ENCODE data around the gene HCN4.

The HCN4 gene

DNA sequence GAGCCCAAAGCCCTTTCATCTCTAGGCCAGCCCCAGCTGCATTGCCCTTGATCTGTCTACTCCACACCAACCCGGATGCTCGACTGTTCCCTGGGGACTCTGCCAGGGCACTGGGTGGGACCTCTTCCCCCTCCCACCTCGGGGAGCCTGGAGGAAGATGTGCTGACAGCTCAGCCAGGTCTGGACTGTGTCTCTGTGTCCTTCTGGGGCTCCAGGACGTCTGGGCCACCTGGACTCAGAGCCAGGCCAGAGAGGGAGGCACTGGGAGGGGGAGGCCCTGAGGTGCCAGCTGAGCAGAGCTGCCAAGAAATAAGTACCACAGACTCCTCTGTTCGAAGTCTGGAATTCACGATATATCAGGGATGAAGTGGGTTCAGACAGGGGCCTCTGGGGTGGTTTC is 5.8 kb upstream of the HCN4 start:
- Histone ChIP-seq H2BK12ac (ENCODE audit: low read length) (no peak overlapping the region), H2AK5ac (ENCODE audit: low read depth, low read length) (no peak overlapping the region), H2BK120ac (ENCODE audit: low read depth, low read length) (no peak overlapping the region), H3K18ac (ENCODE audit: low read length) (no peak overlapping the region), H2BK5ac (ENCODE audit: low read length) (no peak overlapping the region), H3K79me1 (ENCODE audit: low read depth, low read length) (no peaks in the 10 kb centered on the region), H2BK15ac (ENCODE audit: low read length) (no peak overlapping the region), H4K91ac (ENCODE audit: low read depth, low read length, poor library complexity) (no peak overlapping the region), H3K4me2 (ENCODE audit: insufficient read depth, low read length, poor library complexity, severe bottlenecking) (no peak overlapping the region), H3K9me3 (replicated peaks in 1 of 2; ENCODE audit: control insufficient read depth in 2 of 2, insufficient read depth in 1 of 2, low read depth in 1 of 2, low read length in 2 of 2) (no peaks in the 10 kb centered on the region), H3K4me1 (ENCODE audit: control insufficient read depth in 2 of 2, insufficient read depth in 1 of 2, low read depth in 1 of 2, low read length in 2 of 2) (peaks cover 2 to 3% of the 10 kb centered on the region in 2 donors), H3K27ac (replicated peaks; ENCODE audit: low read length) (no peak overlapping the region), H2AFZ (ENCODE audit: low read length) (no peak overlapping the region), H3K14ac (ENCODE audit: low read length) (no peak overlapping the region), H4K8ac (ENCODE audit: low read depth, low read length) (no peak overlapping the region), H3K23ac (ENCODE audit: low read depth, low read length, poor library complexity) (no peak overlapping the region), H3K36me3 (replicated peaks in 1 of 2; ENCODE audit: control insufficient read depth in 2 of 2, insufficient read depth in 2 of 2, low read length in 2 of 2) (no peaks in the 10 kb centered on the region), H3K4ac (ENCODE audit: low read length) (no peak overlapping the region), H3K27me3 (ENCODE audit: control insufficient read depth in 3 of 3, insufficient read depth in 3 of 3, low read depth in 1 of 3, low read length in 3 of 3) (peaks cover 0 to 49% (median 11%) of the 10 kb centered on the region in 3 experiments), H3K9ac (ENCODE audit: low read depth, low read length, poor library complexity) (no peak overlapping the region), H3K4me3 (ENCODE audit: low read length in 2 of 2) (no peak overlapping the region)
- WGBS, 2 donors (ENCODE audit: extremely low coverage in 2 of 2, insufficient read length in 2 of 2, insufficient replicate concordance in 1 of 2): no CpG with 5 or more reads among the region's 6 CpGs
- DNase-seq (ENCODE audit: low spot score): no peak

DNA sequence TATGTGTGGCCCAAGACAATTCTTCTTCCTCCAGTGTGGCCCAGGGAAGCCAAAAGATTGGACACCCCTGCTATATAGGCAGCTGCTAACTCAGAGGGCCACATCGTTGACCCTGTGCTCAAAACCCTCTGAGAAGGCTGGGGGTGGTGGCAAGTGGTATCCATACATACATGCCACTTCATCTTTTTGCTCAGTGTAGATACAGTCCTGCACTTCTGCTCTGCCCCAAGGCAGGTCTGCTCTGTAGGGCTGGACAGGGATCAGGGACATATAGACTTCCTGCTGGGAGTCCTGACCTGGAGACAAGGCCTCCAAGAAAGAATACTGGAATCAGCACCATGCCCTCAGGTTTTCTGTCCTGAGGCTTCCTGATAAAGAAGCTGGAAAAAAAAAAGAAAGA is 4.5 kb upstream of the HCN4 start:
- no CpG with 5 or more reads among the region's 1 CpG for WGBS, 2 donors (ENCODE audit: extremely low coverage in 2 of 2, insufficient read length in 2 of 2, insufficient replicate concordance in 1 of 2)
- Histone ChIP-seq H4K8ac (ENCODE audit: low read depth, low read length) (no peak overlapping the region), H3K4me1 (ENCODE audit: control insufficient read depth in 2 of 2, insufficient read depth in 1 of 2, low read depth in 1 of 2, low read length in 2 of 2) (peaks cover 3 to 9% of the 10 kb centered on the region in 2 donors), H2BK5ac (ENCODE audit: low read length) (no peak overlapping the region), H3K9me3 (replicated peaks in 1 of 2; ENCODE audit: control insufficient read depth in 2 of 2, insufficient read depth in 1 of 2, low read depth in 1 of 2, low read length in 2 of 2) (no peaks in the 10 kb centered on the region), H2BK12ac (ENCODE audit: low read length) (no peak overlapping the region), H3K36me3 (replicated peaks in 1 of 2; ENCODE audit: control insufficient read depth in 2 of 2, insufficient read depth in 2 of 2, low read length in 2 of 2) (no peaks in the 10 kb centered on the region), H2AFZ (ENCODE audit: low read length) (no peak overlapping the region), H3K79me1 (ENCODE audit: low read depth, low read length) (no peaks in the 10 kb centered on the region), H3K9ac (ENCODE audit: low read depth, low read length, poor library complexity) (no peak overlapping the region), H3K4ac (ENCODE audit: low read length) (no peak overlapping the region), H3K23ac (ENCODE audit: low read depth, low read length, poor library complexity) (no peak overlapping the region), H3K14ac (ENCODE audit: low read length) (no peak overlapping the region), H3K4me2 (ENCODE audit: insufficient read depth, low read length, poor library complexity, severe bottlenecking) (no peak overlapping the region), H2BK120ac (ENCODE audit: low read depth, low read length) (no peak overlapping the region), H2AK5ac (ENCODE audit: low read depth, low read length) (no peak overlapping the region), H3K4me3 (ENCODE audit: low read length in 2 of 2) (no peak overlapping the region), H3K27ac (replicated peaks; ENCODE audit: low read length) (no peak overlapping the region), H4K91ac (ENCODE audit: low read depth, low read length, poor library complexity) (no peak overlapping the region), H3K18ac (ENCODE audit: low read length) (no peak overlapping the region), H3K27me3 (ENCODE audit: control insufficient read depth in 3 of 3, insufficient read depth in 3 of 3, low read depth in 1 of 3, low read length in 3 of 3) (peaks cover 5 to 57% (median 19%) of the 10 kb centered on the region in 3 experiments), H2BK15ac (ENCODE audit: low read length) (no peak overlapping the region)
- DNase-seq (ENCODE audit: low spot score): no peak

DNA sequence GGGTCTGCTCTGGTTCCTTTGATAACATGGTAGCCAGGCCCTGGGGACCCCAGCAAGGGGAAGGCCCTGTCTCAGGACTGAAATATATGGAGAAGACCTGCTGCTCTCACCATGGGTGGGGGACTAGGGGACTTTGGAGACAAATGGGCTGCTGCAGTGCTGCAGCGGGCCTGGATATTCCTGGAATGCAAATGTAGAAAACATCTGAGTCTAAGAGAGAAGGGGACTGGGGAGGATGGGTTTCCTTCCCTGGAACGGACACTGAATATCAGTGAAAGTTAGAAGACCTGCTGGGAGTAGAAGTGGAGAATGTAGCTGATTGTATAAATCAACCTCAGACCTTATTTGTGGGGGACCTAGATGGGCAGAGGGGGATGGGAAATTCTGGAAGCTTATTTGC is 3.1 kb upstream of the HCN4 start:
- Histone ChIP-seq H2BK5ac (ENCODE audit: low read length) (no peak overlapping the region), H3K23ac (ENCODE audit: low read depth, low read length, poor library complexity) (no peak overlapping the region), H3K4me1 (ENCODE audit: control insufficient read depth in 2 of 2, insufficient read depth in 1 of 2, low read depth in 1 of 2, low read length in 2 of 2) (peaks cover 8 to 9% of the 10 kb centered on the region in 2 donors), H4K91ac (ENCODE audit: low read depth, low read length, poor library complexity) (peak overlapping the region; percentile 59), H3K36me3 (replicated peaks in 1 of 2; ENCODE audit: control insufficient read depth in 2 of 2, insufficient read depth in 2 of 2, low read length in 2 of 2) (no peaks in the 10 kb centered on the region), H2AK5ac (ENCODE audit: low read depth, low read length) (no peak overlapping the region), H2BK15ac (ENCODE audit: low read length) (no peak overlapping the region), H3K27me3 (ENCODE audit: control insufficient read depth in 3 of 3, insufficient read depth in 3 of 3, low read depth in 1 of 3, low read length in 3 of 3) (peaks cover 5 to 69% (median 31%) of the 10 kb centered on the region in 3 experiments), H3K9ac (ENCODE audit: low read depth, low read length, poor library complexity) (no peak overlapping the region), H3K4me2 (ENCODE audit: insufficient read depth, low read length, poor library complexity, severe bottlenecking) (no peak overlapping the region), H3K18ac (ENCODE audit: low read length) (no peak overlapping the region), H3K14ac (ENCODE audit: low read length) (no peak overlapping the region), H2BK12ac (ENCODE audit: low read length) (no peak overlapping the region), H3K79me1 (ENCODE audit: low read depth, low read length) (peaks cover under 1% of the 10 kb centered on the region), H2AFZ (ENCODE audit: low read length) (no peak overlapping the region), H2BK120ac (ENCODE audit: low read depth, low read length) (no peak overlapping the region), H3K4me3 (ENCODE audit: low read length in 2 of 2) (no peak overlapping the region), H3K9me3 (replicated peaks in 1 of 2; ENCODE audit: control insufficient read depth in 2 of 2, insufficient read depth in 1 of 2, low read depth in 1 of 2, low read length in 2 of 2) (no peaks in the 10 kb centered on the region), H3K27ac (replicated peaks; ENCODE audit: low read length) (no peak overlapping the region), H4K8ac (ENCODE audit: low read depth, low read length) (no peak overlapping the region), H3K4ac (ENCODE audit: low read length) (no peak overlapping the region)
- WGBS, 2 donors (ENCODE audit: extremely low coverage in 2 of 2, insufficient read length in 2 of 2, insufficient replicate concordance in 1 of 2): no CpG with 5 or more reads among the region's 2 CpGs
- DNase-seq (ENCODE audit: low spot score): no peak

DNA sequence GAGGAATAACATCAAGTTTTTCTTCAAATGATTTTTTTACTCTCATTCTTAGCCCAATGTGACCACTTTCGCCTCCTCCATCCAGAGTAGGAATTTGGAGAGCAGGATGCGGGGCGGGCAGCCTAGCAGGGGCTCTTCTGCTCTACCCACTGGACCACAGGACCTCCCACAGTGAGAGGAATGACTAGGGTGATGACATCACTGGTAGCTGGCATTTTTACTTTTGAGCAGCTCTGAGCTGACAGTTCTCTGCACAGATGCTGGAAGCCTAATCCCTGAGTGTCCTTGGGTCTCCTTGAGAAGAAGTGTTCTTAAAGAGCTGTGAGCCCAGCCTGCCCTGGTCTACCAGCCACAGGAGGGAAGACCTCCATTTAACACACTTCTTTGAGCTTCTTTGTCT is 1.4 kb upstream of the HCN4 start:
- H3K23ac ChIP-seq (ENCODE audit: low read depth, low read length, poor library complexity): no peak overlapping the region
- no peak overlapping the region for H2BK12ac ChIP-seq (ENCODE audit: low read length)
- H2BK120ac ChIP-seq (ENCODE audit: low read depth, low read length): no peak overlapping the region
- H4K91ac ChIP-seq (ENCODE audit: low read depth, low read length, poor library complexity): no peak overlapping the region
- H3K4me2 ChIP-seq (ENCODE audit: insufficient read depth, low read length, poor library complexity, severe bottlenecking): no peak overlapping the region
- no peaks in the 10 kb centered on the region for H3K9me3 ChIP-seq (replicated peaks in 1 of 2; ENCODE audit: control insufficient read depth in 2 of 2, insufficient read depth in 1 of 2, low read depth in 1 of 2, low read length in 2 of 2)
- H3K14ac ChIP-seq (ENCODE audit: low read length): no peak overlapping the region
- no peak overlapping the region for H4K8ac ChIP-seq (ENCODE audit: low read depth, low read length)
- H2BK15ac ChIP-seq (ENCODE audit: low read length): no peak overlapping the region
- H2AK5ac ChIP-seq (ENCODE audit: low read depth, low read length): no peak overlapping the region
- DNase-seq (ENCODE audit: low spot score): no peak
- H3K4me3 ChIP-seq (ENCODE audit: low read length in 2 of 2): no peak overlapping the region
- H3K79me1 ChIP-seq (ENCODE audit: low read depth, low read length): peaks cover 2% of the 10 kb centered on the region
- H2BK5ac ChIP-seq (ENCODE audit: low read length): no peak overlapping the region
- H3K18ac ChIP-seq (ENCODE audit: low read length): no peak overlapping the region
- no peak overlapping the region for H2AFZ ChIP-seq (ENCODE audit: low read length)
- no CpG with 5 or more reads among the region's 3 CpGs for WGBS, 2 donors (ENCODE audit: extremely low coverage in 2 of 2, insufficient read length in 2 of 2, insufficient replicate concordance in 1 of 2)
- no peak overlapping the region for H3K9ac ChIP-seq (ENCODE audit: low read depth, low read length, poor library complexity)
- no peak overlapping the region for H3K27ac ChIP-seq (replicated peaks; ENCODE audit: low read length)
- peaks cover 5 to 68% (median 36%) of the 10 kb centered on the region in 3 experiments for H3K27me3 ChIP-seq (ENCODE audit: control insufficient read depth in 3 of 3, insufficient read depth in 3 of 3, low read depth in 1 of 3, low read length in 3 of 3)
- H3K4me1 ChIP-seq (ENCODE audit: control insufficient read depth in 2 of 2, insufficient read depth in 1 of 2, low read depth in 1 of 2, low read length in 2 of 2): peaks cover 8 to 15% of the 10 kb centered on the region in 2 donors
- no peak overlapping the region for H3K4ac ChIP-seq (ENCODE audit: low read length)
- H3K36me3 ChIP-seq (replicated peaks in 1 of 2; ENCODE audit: control insufficient read depth in 2 of 2, insufficient read depth in 2 of 2, low read length in 2 of 2): no peaks in the 10 kb centered on the region
